Progenitor cell of endocrine pancreas (in vitro differentiated cells): ENCODE data around the gene C11orf21. TPM values are rescaled to one million over a fixed set of nuclear protein-coding genes. Genes with fewer than 3 reads are reported as not detected.

ENCODE experiments used
- DNase-seq: peaks from one replicate; pipeline ENCODE4 v3.0.0; 2021; ENCODE audit warnings: low spot score; ENCODE audit not compliant: unreplicated experiment
- H3K27ac Mint-ChIP-seq: 2 replicates; pipeline ENCODE4 v1.8.0; 2021; ENCODE audit warnings: mild to moderate bottlenecking, moderate library complexity, mixed read lengths
- H3K27me3 Mint-ChIP-seq: 2 replicates; pipeline ENCODE4 v1.8.0; 2021; ENCODE audit warnings: mixed read lengths
- H3K36me3 Mint-ChIP-seq: 2 replicates; pipeline ENCODE4 v1.8.0; 2022; ENCODE audit warnings: mixed read lengths; ENCODE audit not compliant: insufficient read depth
- H3K4me1 Mint-ChIP-seq: 2 replicates; pipeline ENCODE4 v1.8.0; 2021; ENCODE audit warnings: low read depth, mixed read lengths
- H3K4me3 Mint-ChIP-seq: 2 replicates; pipeline ENCODE4 v1.8.0; 2021; ENCODE audit warnings: low read depth, mild to moderate bottlenecking, moderate library complexity, mixed read lengths
- H3K9me3 Mint-ChIP-seq: 2 replicates; pipeline ENCODE4 v1.8.0; 2021; ENCODE audit warnings: low read depth, mixed read lengths
- total RNA-seq: library from RNA; stranded (reverse); gene quantifications from 2 replicates; pipeline ENCODE4 v1.2.1, GENCODE V29; 2021
- TF ChIP-seq, protein P1 (sequence below): fragments of 200-600 bp; sonication (generic); IDR thresholded peaks from one replicate; pipeline ENCODE4 v1.5.0; 2021; ENCODE audit warnings: antibody characterized with exemption, mild to moderate bottlenecking; ENCODE audit not compliant: unreplicated experiment

C11orf21 gene
- total RNA-seq, 1 donor from 2014 or later: 0.69 TPM

DNA sequence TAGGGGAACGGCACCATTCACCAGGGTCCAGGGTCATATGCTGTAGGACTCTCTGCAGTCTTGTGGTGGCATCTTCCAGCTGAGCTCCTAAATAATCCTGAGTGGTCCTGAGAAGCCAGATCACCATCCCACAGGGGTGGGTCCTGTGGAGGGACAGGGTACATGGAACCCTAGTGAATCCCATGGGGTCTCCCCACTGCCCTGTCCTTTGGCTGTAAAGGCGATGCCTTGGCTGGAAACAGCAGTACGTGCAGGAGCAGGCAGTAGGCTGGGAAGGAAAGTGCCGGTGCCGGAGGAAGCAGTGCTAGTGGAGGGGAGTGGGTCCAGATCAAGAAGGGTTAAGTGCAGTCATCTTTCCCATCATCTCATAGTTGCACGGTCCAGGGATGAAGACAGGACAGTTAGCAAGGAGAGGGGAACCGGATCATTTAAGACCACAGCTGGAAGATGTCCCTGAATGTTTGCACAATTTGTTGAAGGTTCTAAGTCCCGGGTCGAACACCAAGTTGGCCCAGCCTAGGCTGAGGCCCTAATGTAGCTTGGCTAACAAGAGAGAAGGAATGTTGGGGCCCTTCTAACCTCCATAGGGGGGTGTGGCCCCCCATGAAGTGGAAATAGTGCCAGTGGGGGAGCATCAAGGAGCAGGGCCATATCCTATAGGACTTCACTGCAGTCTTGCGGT lies 18.2 kb upstream of the C11orf21 start:
- no peak overlapping the region for H3K27ac Mint-ChIP-seq
- DNase-seq: no peak
- H3K27me3 Mint-ChIP-seq: peaks cover 37% of the 10 kb centered on the region
- peaks cover 14% of the 10 kb centered on the region for H3K9me3 Mint-ChIP-seq
- H3K4me1 Mint-ChIP-seq: no peaks in the 10 kb centered on the region
- no peak overlapping the region for H3K4me3 Mint-ChIP-seq
- H3K36me3 Mint-ChIP-seq: no peaks in the 10 kb centered on the region
- TF ChIP-seq, protein P1, sequence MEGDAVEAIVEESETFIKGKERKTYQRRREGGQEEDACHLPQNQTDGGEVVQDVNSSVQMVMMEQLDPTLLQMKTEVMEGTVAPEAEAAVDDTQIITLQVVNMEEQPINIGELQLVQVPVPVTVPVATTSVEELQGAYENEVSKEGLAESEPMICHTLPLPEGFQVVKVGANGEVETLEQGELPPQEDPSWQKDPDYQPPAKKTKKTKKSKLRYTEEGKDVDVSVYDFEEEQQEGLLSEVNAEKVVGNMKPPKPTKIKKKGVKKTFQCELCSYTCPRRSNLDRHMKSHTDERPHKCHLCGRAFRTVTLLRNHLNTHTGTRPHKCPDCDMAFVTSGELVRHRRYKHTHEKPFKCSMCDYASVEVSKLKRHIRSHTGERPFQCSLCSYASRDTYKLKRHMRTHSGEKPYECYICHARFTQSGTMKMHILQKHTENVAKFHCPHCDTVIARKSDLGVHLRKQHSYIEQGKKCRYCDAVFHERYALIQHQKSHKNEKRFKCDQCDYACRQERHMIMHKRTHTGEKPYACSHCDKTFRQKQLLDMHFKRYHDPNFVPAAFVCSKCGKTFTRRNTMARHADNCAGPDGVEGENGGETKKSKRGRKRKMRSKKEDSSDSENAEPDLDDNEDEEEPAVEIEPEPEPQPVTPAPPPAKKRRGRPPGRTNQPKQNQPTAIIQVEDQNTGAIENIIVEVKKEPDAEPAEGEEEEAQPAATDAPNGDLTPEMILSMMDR: no peak

DNA sequence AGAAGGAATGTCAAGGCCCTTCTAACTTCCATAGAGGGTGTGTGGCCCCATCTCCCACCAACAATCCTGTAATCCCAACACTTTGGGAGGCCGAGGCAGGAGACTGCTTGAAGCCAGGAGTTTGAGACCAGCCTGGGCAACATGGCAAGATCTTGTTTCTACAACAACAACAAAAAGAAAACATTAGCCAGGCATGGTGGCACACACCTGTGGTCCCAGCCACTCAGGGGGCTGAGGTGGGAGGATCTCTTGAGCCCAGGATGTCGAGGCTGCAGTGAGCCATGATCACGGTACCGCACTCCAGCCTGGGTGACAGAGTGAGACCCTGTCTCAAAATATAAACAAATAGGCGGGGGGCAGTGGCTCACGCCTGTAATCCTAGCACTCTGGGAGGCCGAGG lies 17.0 kb upstream of the C11orf21 start:
- no peak for DNase-seq
- Mint-ChIP-seq H3K27ac (no peak overlapping the region), H3K36me3 (no peaks in the 10 kb centered on the region), H3K4me3 (no peak overlapping the region), H3K4me1 (no peaks in the 10 kb centered on the region), H3K9me3 (peaks cover 14% of the 10 kb centered on the region), H3K27me3 (peaks cover 34% of the 10 kb centered on the region)
- TF ChIP-seq, protein P1: no peak

DNA sequence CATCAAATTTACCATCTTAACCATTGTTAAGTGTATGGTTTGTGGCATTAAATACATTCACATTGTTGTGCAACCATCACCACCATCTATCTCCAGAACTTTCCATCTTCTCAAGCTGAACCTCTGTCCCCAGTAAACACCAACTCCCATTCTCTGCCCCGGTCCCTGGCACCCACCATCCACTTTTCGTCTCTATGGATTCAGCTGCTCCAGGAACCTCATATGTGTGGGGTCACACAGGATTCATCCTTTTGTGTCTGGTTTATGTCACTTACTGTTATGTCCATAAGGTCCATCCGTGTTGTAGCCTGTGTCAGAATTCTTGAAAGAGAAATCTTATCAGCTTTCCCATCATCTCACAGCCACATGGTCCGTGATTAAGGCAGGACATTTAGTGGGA lies 16.4 kb upstream of the C11orf21 start:
- Mint-ChIP-seq H3K9me3 (peaks cover 14% of the 10 kb centered on the region), H3K27me3 (peaks cover 30% of the 10 kb centered on the region), H3K4me3 (no peak overlapping the region), H3K27ac (no peak overlapping the region), H3K36me3 (no peaks in the 10 kb centered on the region), H3K4me1 (no peaks in the 10 kb centered on the region)
- TF ChIP-seq, protein P1: no peak
- DNase-seq: no peak

DNA sequence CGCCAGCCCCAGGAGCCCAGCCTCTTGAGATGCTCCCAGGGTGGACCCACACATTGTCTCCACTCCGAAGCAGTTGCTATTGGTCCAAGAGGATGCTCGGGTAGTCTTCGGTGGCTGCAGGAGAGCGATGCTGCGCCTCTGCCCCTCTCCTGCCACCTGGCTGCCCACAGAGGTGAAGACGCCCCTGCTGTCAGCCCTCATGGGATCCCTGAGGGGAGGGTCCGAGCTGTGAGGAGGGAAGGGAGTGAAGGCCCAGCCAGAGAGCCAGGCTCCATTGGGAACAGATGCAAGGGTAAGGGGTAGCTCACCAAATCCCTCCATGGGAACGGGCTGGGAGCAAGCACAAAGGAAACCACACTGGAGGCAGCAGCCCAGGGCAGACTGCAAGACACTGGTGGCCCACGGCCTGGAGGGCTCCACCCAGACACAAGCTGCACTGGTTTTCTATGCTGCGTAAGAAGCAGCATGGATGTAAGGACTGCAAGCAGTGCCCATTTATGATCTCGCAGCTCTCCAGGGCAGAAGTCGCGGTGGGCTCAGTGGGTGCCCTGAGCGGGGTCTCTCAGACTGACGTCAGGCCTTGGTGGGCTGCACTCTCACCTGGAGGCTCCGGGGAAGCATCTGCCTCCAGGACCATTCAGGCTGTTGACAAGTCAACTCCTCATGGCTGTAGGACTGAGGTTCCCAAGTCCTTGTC lies 15.8 kb upstream of the C11orf21 start:
- H3K9me3 Mint-ChIP-seq: peaks cover 11% of the 10 kb centered on the region
- TF ChIP-seq, protein P1: no peak
- DNase-seq: no peak

DNA sequence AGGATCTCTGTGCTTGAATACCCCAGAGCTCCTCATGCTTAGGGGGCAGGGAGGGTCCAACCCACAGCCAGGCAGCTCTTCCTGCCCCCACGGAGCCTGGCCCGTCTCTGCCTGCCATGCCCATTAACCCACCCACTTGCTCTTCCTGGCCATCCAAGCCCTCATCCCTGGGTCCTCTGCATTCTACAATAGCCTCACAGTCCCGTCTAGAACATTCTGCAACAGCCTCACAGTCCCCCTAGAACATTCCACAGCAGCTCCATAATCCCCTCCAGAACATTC lies 15.2 kb upstream of the C11orf21 start:
- Mint-ChIP-seq H3K27me3 (peaks cover 23% of the 10 kb centered on the region), H3K4me1 (no peaks in the 10 kb centered on the region), H3K36me3 (no peaks in the 10 kb centered on the region), H3K27ac (no peak overlapping the region), H3K4me3 (no peak overlapping the region), H3K9me3 (peaks cover 6% of the 10 kb centered on the region)
- DNase-seq: no peak
- TF ChIP-seq, protein P1: no peak

More for the DNA sequence above, 15.8 kb upstream of the C11orf21 start:
- Mint-ChIP-seq H3K4me1 (no peaks in the 10 kb centered on the region), H3K36me3 (no peaks in the 10 kb centered on the region), H3K27ac (no peak overlapping the region), H3K4me3 (no peak overlapping the region), H3K27me3 (peaks cover 26% of the 10 kb centered on the region)
